Measurements from ENCODE around the gene CPB2. TPM values are rescaled to one million over a fixed set of nuclear protein-coding genes. Genes with fewer than 3 reads are reported as not detected.

The CPB2 gene
- polyA plus RNA-seq, 3 donors: 0.14 TPM; not detected in 2

DNA sequence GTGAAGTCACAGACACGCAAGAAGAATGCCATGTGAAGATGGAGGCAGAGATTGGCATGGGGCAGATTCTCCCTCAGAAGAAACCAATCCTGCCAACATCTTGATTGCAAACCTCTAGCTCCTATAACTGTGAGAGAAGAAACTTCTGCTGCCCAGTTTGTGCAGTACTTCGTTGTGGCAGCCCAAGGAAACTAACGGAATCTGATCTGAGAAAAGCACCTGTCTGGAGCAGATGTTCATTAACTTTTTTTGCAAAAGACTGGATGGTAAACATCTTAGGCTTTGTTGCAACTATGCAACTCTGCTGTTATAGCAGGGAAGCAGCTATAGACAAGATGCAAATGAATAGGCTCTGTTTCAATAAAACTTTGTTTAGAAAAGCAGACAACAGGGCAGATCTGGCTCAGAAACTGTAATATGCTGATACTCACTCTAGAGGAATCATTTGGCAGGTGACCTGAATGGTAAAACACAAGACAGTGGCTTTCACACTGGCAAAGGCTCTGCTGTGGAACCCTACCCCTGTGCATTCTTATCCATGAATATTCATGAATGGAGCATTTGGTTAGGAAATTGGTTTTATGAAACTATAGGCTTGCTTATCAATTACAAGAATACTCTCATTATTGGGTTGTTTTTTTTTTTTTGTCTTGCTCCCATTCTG is 25.3 kb upstream of the CPB2 start:
- H3K27ac ChIP-seq (ENCODE audit: low read depth, low read length): no peak overlapping the region
- WGBS, 3 donors: 56 to 95% (median 89%) methylated on average over 3 of the region's 3 CpGs

DNA sequence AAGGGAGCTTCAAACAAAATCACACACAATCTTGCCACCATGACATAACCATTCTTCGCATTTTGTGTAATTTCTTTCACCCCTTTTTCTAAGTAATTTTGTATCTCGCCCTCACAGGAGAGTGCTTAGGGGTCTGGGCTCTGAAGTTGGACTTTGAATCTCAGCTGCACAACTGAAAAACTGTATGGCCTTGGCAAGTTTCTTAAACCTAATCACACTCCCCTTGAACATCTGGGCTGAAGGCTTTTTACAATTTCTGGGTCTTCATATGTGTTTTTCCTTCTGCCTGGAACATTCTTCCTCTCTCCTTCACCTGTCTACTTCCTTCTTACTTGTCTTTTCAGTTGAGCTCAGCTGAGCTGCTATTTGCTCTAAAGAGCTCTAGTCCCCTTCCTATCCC is 24.3 kb upstream of the CPB2 start:
- WGBS, 3 donors: 92 to 95% (median 93%) methylated on average over 2 of the region's 2 CpGs

DNA sequence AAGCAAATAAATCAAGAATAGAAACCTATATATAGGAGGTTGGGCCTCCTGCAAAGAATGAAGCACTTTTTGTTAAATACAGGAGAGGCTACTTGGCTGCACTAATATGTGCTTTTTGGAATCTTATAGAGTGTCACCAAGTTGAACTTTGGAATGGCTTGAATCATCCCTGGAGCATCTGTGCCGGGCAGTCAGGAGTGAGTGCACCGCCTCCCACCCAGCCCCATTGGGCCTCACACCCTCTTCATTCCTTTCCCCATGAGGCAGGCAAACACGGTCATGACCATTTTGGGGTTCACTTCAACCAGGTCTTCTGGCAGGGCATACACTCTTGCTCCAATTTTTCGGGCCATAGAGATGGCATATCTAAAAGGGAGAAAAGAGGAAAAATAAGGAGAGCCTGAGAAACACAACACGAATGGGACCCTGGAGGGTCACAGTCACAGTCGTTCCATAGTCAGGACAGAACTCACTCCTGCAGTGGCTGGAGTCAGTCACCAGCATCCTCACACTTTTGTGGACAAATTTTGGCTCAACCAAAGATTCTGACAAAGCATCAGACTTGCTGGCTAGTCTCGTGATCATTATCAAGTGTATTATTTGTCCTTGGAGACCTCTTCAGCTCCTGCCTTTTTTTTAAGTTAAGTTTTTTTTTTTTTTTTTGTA is 22.7 kb upstream of the CPB2 start:
- H3K27ac ChIP-seq (ENCODE audit: low read depth, low read length): no peak overlapping the region
- 82 to 88% (median 86%) methylated on average over 7 of the region's 7 CpGs for WGBS, 3 donors

More for the DNA sequence above, 24.3 kb upstream of the CPB2 start:
- H3K27ac ChIP-seq (ENCODE audit: low read depth, low read length): no peak overlapping the region

DNA sequence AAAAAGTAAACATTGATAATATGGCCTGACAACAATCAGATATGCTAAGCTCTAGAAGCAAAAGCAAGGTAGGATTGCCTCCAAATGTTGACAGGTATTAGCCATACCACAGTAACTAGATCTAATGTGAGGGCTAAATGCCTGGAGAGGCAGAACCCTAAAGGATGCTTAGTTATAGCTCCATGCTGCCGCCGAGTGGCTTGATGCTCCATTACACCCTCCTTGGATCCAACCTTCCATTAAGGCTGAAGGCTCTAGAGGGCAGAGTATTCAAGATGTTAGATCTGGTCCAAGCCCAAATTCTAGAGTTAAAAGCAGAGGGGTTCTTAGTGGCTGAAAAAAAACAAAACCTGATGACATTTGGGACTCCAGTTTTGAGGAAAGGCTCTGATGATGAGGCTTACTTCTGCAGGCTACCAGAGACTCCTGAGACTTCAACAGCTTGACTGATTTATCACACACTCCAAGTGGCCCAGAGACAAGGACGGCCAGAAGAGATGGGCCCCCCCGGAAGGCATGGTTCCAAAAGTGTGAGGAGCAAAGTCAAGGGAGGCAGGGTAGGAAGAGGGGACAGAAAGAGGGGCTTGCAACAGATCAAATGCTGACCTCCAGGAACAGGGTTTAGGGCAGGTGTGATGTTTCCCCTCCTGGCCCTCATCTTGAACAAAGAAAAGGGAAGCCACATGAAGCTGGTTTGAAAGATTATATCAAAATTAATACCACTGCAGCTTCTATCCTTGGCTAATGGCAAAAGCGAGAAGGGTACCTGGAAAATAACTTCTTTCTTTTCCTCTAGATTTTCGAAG is 21.9 kb upstream of the CPB2 start:
- 42 to 53% (median 48%) methylated on average over 6 of the region's 6 CpGs for WGBS, 3 donors
- H3K27ac ChIP-seq (ENCODE audit: low read depth, low read length): no peak overlapping the region

DNA sequence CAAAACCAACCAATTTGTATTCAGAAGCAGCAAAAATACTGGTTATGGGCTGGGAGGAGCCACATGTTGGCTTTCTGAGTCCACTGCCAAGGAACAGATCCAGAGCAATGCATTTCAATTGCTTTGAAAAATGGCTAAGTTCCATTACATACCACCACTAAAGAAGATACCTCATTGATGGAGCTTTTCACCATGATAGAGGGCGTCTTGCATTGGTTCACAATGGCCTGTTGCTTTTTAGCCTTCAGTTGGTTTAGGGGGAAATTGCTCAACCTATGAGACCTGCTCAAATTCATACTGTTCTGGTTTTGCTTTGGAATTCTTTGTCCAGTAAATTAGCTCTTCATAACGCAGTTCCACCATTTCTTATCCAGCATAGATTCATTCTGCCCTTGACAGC is 21.2 kb upstream of the CPB2 start:
- 40 to 48% (median 47%) methylated on average over 2 of the region's 2 CpGs for WGBS, 3 donors
- H3K27ac ChIP-seq (ENCODE audit: low read depth, low read length): no peak overlapping the region

DNA sequence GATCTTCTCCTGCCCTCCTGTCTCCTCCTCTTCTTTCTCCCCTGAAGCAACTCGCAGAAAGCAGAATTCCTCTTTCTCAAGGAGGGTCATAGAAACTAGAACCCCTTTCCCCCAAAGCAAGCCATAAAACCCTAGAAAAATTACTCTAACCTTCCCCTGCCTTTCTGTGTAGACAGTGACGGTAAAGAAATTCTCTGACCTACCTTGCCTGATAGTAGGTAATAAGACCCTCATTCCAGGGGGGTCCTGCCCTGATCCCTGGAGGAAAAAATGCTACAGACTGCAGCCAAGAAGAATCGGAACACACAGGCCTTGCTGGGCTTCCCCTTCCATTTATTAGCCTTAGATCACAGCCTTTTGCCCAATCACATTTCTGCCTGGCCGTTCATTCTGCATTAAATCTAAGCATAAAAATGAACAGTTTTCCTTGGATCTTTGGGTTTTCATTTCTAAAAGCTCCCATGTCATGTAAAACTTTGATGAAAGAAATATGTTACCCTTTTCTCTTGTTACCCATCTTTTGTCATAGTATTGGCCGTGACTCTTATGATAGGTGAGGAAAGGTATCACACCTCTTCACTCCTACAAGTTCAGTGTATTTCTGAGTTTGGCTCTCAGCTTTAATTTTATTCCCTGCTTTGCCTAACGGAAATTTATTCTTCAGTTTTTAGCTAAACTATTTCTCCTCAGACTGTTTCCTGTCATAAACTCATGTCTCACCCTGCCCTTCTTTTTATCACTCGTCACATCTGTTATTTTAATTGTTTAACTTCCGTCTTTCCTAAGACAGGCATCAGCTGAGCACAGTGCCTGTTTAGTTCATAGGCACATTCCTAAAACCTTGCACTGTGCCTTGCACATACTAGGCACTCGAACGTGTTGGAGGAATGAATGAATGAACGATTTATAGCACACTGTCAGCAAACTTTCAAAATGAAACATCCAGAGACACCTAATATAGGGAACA is 20.4 kb upstream of the CPB2 start:
- no peak overlapping the region for H3K27ac ChIP-seq (ENCODE audit: low read depth, low read length)
- 33 to 70% (median 35%) methylated on average over 11 of the region's 11 CpGs for WGBS, 3 donors

DNA sequence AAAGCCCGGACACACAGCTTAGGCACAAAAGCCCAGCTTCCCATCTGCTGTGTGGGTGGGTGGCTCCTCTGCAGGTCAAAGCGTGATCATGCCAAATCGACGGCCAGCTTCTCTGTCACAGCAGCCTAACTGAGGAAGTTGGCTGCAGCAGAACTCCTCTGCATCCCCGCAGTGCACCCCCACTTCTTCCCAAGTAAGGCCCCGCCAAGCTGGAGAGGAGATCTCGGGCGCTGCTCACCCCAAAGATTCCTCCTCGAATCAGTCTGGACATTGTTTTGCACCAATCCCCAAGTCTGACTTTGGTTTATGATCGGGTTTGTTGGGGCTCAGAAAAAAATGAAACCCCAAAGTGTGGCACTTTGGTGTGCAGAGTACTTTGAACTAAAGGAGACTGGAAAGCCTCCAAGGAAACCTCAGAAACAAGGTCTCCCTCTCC is 19.7 kb upstream of the CPB2 start:
- H3K27ac ChIP-seq (ENCODE audit: low read depth, low read length): no peak overlapping the region
- WGBS, 3 donors: 41 to 76% (median 65%) methylated on average over 10 of the region's 10 CpGs

DNA sequence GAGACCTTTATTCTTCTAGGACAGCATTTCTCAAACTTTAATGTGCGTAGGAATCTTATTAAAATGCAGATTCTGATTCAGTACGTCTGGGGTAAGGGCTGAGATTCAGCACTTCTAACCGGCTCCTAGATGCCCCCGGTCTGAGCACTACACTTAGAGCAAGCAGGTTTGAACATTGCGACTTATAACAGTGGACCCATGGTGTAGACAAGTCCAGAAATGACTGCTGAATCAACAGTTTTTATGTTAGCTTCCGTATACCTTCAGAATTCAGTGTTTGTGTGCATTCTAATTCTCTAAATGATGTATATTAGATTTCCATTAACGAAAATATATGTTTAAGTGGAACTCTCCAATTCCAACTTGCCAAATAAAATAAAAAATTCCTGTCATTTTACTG is 17.5 kb upstream of the CPB2 start:
- H3K27ac ChIP-seq (ENCODE audit: low read depth, low read length): no peak overlapping the region

DNA sequence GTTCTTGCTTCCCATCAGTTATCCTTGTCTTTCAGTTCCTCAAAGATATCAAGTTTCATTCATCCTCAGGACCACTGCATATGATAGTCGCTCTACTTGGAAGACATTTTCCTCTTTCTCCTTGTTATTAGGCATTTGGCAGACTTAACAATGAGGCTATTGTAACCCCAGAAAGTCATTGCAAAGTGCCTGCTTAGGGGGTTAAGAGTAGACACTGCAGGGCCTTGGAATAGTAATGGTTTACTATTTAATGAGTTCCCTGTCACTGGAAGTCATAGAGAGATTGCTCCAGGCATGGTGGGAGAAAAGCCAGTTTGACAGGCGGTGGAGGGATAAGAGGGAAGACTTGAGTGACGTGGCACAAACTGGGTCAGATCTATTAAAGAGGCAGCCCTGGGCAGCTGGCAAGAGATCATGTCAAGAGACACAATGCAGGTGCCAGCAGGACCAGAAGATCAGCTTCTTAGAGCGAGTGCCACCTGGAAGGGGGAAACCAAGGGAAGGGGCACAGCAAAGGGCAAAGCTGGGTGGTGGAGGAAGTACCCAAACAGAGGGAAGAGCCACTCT is 16.8 kb upstream of the CPB2 start:
- 54 to 74% (median 74%) methylated on average over 4 of the region's 4 CpGs for WGBS, 3 donors
- no peak overlapping the region for H3K27ac ChIP-seq (ENCODE audit: low read depth, low read length)

More for the DNA sequence above, 17.5 kb upstream of the CPB2 start:
- 90 to 92% (median 91%) methylated on average over 7 of the region's 7 CpGs for WGBS, 3 donors

DNA sequence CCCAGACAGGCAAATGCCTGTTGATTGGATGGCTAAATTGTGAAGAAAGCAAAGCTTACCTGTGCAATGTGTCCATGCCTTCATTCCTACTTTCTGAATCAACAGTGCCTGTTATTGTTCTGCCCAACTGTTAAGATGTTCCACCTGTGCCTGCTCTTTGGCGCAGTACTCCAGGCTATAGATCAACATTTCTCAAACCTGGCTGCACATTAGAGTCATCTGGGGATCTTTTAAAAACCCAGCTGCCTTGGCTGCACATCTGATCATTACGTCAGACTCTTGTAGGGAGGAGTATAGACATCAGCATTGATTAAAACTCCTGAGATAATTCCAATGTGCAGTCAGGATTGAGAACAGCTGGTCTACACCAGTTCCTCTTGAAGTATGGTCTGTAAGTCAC is 16.2 kb upstream of the CPB2 start:
- WGBS, 3 donors: 70 to 84% (median 82%) methylated on average over 2 of the region's 2 CpGs
- H3K27ac ChIP-seq (ENCODE audit: low read depth, low read length): no peak overlapping the region

DNA sequence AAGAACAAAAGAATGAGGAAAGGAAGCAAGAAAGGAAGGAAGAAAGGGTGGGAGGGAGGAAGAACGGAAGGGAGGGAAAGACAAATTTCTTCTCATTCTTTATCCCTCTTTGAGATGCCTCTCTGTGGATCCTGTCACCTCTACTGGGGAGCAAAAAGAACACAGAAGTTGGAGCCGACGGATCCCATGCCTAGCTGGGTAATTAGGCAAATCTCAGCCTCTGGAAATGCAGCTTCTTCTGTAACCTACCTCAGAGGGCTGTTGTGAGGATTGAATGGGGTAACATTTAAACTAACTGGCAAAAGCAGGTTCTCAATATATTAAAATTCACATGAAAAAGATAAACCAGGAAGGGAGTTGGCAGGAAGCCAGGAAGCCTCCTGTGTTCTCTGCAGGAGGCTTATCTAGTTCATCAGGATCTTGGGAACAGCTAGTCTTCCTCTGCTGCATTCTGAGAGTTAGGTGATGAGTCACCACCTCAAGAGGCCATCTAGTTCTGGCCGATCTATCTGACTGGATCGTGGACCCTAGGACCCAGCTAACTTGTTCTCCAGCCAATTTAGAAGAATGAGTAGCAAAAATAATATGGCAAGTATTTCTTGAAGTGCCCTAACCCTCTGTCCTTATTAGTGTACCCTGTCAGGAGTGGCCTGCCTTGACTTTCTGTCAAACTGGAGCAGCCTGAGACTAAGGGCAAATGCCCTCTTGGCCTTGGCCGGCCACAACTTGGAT is 15.2 kb upstream of the CPB2 start:
- no peak overlapping the region for H3K27ac ChIP-seq (ENCODE audit: low read depth, low read length)
- 54 to 64% (median 54%) methylated on average over 6 of the region's 6 CpGs for WGBS, 3 donors

DNA sequence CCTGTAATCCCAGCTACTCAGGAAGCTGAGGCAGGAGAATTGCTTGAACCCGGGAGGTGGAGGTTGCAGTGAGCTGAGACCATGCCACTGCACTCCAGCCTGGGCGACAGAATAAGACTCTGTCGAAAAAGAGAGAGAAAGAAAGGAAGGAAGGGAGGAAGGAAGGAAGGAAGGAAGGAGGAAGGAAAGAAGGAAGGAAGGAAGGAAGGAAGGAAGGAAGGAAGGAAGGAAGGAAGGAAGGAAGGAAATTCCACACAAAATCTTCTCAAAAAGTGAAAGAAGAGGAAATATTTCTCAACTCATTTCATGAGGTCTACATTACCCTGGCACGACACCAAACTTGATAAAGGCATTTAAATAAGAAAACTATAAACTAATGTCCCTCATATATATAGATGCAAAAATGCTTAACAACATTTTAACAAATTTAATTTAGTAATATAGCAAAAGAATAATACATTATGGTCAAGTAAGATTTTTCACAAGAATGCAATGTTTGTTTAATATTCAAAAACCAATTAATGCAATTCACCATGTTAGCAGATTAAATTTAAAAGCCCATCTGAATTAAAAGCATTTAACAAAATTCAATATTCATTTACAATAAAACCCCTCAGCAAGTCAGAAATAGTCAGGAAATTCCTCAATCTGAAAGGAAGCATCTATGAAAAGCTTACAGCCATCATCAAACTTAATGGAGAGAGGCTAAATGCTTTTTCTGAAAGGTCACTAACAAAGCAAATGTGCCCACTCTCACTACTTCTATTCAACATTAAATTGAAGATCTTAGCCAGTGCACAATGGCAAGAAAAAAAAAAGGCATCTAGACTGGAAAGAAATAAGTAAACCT is 12.0 kb upstream of the CPB2 start:
- 81 to 91% (median 85%) methylated on average over 4 of the region's 4 CpGs for WGBS, 3 donors
- no peak overlapping the region for H3K27ac ChIP-seq (ENCODE audit: low read depth, low read length)

DNA sequence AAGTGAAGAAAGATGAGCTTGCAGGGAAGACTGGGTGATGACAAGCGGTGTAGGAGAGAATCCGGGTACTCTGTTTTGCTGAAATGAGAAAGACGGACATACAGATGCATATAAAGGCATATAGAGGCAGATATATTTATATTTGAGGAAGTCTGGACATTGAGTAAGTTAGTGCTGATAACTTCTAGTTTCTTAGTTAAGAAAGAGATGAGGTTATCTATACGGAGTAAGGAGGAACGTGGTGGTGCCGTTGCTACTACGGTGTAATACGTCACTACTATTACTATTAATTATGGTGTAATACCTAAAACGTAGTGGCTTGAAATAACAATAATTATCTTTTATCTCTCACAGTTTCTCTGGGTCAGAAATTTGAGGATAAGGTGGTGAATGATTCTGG is 9.8 kb upstream of the CPB2 start:
- no peak overlapping the region for H3K27ac ChIP-seq (ENCODE audit: low read depth, low read length)
- WGBS, 3 donors: 67 to 91% (median 84%) methylated on average over 9 of the region's 9 CpGs

DNA sequence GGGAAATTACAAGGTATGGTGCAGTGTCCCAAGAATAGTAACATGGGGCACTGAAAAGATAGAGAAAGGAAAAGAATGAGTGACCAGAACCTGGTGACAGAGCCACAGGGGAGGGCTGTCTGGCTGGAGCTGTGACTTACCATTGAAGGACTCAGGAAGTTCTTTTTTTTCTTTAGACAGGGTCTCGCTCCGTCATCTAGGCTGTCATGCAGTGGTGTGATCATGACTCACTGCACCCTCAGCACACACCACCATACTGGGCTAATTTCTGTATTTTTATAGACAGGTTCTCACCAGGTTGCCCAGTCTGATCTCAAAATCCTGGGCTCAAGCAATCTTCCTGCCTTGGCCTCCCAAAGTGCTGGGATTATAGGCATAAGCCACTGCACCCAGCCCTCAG is 8.8 kb upstream of the CPB2 start:
- no peak overlapping the region for H3K27ac ChIP-seq (ENCODE audit: low read depth, low read length)
- 68 to 78% (median 74%) methylated on average over 2 of the region's 2 CpGs for WGBS, 3 donors

DNA sequence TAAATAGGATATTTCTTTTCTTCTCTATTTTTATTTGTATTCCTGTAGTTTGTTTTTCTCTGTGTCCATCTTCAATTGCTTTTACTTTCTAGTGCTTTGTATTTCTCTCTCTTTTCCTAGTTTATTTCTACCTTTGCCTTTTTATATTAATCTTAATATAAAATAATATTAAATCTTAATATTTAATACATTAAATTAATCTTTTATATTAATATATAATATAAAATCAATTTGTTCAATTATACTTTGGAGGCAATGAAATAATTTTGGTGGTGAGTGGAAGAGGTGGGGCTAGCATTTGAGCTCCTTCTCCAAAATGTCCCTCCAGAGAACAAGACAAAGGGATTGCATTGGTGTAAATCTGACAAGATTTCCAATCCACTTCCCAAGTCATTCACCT is 6.3 kb upstream of the CPB2 start:
- H3K27ac ChIP-seq (ENCODE audit: low read depth, low read length): no peak overlapping the region

DNA sequence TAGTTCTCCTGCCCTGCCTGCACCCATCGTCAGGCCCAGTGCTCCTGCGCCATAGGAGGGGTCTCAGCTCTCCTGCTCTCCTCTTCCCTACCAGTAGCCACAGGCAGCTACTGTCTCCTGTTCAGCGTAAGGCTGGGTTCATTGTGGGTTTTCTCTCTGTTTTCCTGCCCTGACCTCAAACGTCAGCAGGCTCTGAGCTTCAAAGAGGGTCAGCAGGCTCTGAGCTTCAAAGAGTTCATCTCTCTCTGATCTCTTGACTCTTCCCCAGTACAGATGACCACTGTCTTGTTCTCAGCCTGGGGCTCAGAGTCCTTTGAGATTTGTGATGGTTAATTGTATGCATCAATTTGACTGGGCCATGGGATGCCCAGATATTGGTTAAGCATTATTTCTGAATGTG is 4.6 kb upstream of the CPB2 start:
- no peak overlapping the region for H3K27ac ChIP-seq (ENCODE audit: low read depth, low read length)
- 62 to 79% (median 78%) methylated on average over 4 of the region's 4 CpGs for WGBS, 3 donors
